Choroid plexus epithelial cell (primary cell): ENCODE measurements around the gene FANCC.

Source experiments
- DNase-seq: peaks from one replicate; pipeline ENCODE4 v3.0.0-alpha.2; 2010; ENCODE audit warnings: low read depth
- H3K4me3 ChIP-seq: 2 replicates; pipeline ENCODE4 v1.5.1; 2011; ENCODE audit warnings: low read depth, mild to moderate bottlenecking, control low read depth, low read length, moderate library complexity
- CTCF ChIP-seq: conservative IDR thresholded peaks from 2 replicates; pipeline ENCODE4 v1.5.1; 2011; ENCODE audit warnings: low read depth, mild to moderate bottlenecking, control low read depth, inconsistent platforms, low read length, moderate library complexity

Gene FANCC

GRCh38 chr9:95089257-95090022 is 228.1 kb downstream of the FANCC start:
- DNase-seq = no peak

DNA sequence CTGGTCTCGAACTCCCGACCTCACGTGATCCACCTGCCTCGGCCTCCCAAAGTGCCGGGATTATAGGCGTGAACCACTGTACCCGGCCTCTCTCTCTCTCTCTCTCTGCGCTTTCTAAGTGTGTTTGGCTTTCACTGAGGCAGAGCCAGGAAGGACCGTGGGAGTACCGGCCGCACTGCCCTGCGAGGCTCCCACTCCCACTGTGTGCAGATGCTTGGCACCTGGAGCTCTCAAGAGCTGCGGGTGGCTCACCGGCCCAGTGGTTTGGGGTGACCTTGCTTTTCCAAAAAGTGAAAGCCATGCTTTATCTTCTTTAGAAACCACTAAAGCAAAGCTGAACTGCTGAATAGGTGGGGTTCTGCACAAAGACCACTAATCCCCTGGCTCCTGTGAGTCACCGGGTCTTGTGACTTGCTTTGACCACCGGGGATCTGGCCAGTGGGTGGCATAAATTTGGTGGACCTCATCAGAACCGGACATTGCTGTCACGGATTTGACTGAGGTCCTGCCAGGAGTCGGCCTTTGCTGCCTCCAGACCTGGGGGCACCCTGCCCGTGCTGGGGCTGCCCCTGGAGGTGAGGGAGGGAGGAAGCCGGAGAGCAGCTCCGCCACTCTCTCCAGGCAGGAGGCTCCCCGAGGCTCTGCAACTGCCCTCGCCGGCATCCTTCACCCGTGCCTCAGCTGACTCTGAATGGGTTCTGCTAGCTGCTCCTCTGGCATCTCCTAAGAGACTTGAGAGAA is 228.9 kb downstream of the FANCC start:
- no peak for DNase-seq
- no peak for TF ChIP-seq CTCF
- H3K4me3 ChIP-seq = no peak overlapping the region

More at GRCh38 chr9:95089257-95090022, 228.1 kb downstream of the FANCC start:
- H3K4me3 ChIP-seq = no peak overlapping the region
- TF ChIP-seq CTCF = no peak

- TF ChIP-seq CTCF = peak; percentile 36
- peak; percentile 30 for DNase-seq
- no peak overlapping the region for H3K4me3 ChIP-seq
Measured at GRCh38 chr9:95087659-95088242, 229.8 kb downstream of the FANCC start.

GRCh38 chr9:95086564-95086955 is 230.9 kb downstream of the FANCC start:
- no peak overlapping the region for H3K4me3 ChIP-seq
- no peak for TF ChIP-seq CTCF
- DNase-seq = no peak

DNA sequence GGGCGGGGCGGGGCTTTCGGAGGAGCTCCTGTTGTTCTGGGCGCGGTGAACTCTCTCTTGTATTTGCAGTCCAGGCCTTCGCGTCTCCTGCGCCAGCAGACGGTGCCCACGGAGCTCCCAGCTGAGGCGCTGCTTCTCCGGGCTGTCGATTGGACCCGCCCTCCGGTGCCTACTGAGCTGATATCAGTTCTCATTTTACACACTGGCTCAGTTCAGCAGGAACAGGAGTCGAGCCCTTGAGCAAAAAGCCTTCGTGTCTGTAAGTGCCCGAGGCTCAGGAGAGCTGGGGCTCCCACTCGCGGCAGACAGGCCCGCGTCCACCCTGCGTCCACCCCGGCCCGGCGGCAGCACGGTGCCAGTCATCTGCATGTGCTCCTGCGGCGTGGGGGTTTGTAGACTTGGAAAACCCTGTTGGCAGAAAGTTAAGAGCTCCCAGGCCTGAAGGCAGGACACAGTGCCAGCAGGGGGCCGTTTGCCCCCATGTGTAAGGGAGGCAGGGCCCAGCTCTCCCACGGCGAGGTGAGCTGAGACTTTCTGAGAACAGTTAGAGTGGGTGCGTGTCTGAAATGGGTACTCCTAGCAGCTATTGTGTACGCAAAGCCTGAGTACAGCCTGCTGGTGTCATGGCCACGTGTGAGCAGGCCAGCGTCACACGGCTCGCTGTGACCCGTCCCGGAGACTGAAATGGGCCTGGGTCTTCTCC is 231.5 kb downstream of the FANCC start:
- no peak for DNase-seq
- no peak overlapping the region for H3K4me3 ChIP-seq
- no peak for TF ChIP-seq CTCF

GRCh38 chr9:95085036-95085770 is 232.3 kb downstream of the FANCC start:
- H3K4me3 ChIP-seq = no peak overlapping the region
- no peak for DNase-seq
- TF ChIP-seq CTCF = no peak
